PFSK-1 (cell line): ENCODE results near the gene GRAMD1B.

ENCODE experiments used
- POLR2AphosphoS5 ChIP-seq: IDR thresholded peaks from 2 replicates; pipeline ENCODE4 v1.6.1; 2012; ENCODE audit warnings: low read depth, mild to moderate bottlenecking, control low read depth, low read length, moderate library complexity
- TF ChIP-seq, protein P1 (sequence below), 2 experiments: IDR thresholded peaks; 2 replicates each; pipeline versions ENCODE4 v1.6.1 to v1.8.0; 2011 to 2012; ENCODE audit warnings: low read depth in 2 of 2, low read length in 2 of 2, control low read depth in 1 of 2, inconsistent platforms in 1 of 2, mild to moderate bottlenecking in 1 of 2, moderate library complexity in 1 of 2; ENCODE audit not compliant: insufficient read depth in 1 of 2

DNA sequence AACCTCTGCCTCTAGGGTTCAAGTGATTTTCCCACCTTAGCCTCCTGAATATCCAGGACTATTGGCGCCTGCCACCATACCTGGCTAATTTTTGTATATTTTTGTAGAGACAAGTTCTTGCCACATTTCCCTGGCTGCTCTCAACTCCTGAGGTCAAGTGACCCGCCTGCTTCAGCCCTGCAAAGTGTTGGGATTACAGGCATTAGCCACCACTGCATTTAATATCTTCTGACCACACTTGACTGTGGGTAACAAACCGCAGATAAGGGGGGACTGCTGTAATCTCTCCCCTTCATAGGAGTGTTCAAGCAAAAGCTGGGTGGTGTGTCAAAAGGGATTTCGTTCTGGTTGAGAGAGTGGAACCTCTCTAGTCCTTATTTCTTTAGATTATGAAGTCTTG lies 53.4 kb downstream of the GRAMD1B start:
- TF ChIP-seq, protein P1, sequence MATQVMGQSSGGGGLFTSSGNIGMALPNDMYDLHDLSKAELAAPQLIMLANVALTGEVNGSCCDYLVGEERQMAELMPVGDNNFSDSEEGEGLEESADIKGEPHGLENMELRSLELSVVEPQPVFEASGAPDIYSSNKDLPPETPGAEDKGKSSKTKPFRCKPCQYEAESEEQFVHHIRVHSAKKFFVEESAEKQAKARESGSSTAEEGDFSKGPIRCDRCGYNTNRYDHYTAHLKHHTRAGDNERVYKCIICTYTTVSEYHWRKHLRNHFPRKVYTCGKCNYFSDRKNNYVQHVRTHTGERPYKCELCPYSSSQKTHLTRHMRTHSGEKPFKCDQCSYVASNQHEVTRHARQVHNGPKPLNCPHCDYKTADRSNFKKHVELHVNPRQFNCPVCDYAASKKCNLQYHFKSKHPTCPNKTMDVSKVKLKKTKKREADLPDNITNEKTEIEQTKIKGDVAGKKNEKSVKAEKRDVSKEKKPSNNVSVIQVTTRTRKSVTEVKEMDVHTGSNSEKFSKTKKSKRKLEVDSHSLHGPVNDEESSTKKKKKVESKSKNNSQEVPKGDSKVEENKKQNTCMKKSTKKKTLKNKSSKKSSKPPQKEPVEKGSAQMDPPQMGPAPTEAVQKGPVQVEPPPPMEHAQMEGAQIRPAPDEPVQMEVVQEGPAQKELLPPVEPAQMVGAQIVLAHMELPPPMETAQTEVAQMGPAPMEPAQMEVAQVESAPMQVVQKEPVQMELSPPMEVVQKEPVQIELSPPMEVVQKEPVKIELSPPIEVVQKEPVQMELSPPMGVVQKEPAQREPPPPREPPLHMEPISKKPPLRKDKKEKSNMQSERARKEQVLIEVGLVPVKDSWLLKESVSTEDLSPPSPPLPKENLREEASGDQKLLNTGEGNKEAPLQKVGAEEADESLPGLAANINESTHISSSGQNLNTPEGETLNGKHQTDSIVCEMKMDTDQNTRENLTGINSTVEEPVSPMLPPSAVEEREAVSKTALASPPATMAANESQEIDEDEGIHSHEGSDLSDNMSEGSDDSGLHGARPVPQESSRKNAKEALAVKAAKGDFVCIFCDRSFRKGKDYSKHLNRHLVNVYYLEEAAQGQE (IDR thresholded peaks at IDR 0.05; ENCODE audit: insufficient read depth in 1 of 2, low read depth in 2 of 2, low read length in 2 of 2) = no peak
- no peak for TF ChIP-seq POLR2AphosphoS5
